Stimulated activated CD4-positive, alpha-beta T cell treated with anti-CD3 and anti-CD28 coated beads, Interleukin-15, amount 100 ng/mL, for 24 hours (primary cell): ENCODE results near the gene ZNRF3.
"Not testable (repeated sequence)": the region's sequence is repeated elsewhere in the genome, so short reads cannot be mapped to it uniquely, and the experiment has no call there.

ENCODE experiments used
- DNase-seq: peaks from one replicate; pipeline ENCODE4 v3.0.0-alpha.2; 2020

Gene ZNRF3

GRCh38 chr22:29018293-29019189 is 135.2 kb downstream of the ZNRF3 start:
- no peak for DNase-seq

DNA sequence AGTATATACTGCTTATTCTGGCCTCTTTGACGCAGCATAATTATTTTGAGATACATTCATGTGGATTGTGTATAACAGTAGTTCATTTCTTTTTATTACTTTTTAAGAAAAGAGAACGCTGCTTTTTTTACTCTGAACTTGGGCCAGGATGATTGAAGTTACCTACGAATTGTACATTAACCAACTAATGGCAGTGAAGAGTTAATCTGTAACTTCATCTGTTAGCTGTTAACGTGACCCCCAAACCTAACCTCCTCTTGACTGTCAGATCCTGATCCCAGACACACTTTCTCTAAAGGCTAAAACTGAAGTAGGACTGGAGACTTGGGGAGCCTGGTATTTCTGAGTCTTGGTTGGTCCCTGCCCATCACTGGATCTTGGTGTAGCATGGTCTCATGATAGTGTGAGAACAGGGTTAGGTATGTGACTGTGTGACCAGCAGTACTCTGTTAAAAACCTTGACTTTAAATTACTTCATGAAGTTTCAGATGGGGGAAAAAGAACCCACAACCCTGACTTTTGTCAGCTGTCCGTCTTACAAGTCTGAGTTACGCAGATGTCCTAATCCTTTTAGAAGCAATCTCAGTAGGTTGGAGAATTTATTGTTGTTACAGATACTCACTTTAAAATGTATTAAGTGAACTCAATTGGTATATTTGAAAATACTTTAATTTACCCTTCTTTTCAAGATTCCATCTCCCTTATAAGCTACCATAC is 138.9 kb downstream of the ZNRF3 start:
- no peak for DNase-seq

DNA sequence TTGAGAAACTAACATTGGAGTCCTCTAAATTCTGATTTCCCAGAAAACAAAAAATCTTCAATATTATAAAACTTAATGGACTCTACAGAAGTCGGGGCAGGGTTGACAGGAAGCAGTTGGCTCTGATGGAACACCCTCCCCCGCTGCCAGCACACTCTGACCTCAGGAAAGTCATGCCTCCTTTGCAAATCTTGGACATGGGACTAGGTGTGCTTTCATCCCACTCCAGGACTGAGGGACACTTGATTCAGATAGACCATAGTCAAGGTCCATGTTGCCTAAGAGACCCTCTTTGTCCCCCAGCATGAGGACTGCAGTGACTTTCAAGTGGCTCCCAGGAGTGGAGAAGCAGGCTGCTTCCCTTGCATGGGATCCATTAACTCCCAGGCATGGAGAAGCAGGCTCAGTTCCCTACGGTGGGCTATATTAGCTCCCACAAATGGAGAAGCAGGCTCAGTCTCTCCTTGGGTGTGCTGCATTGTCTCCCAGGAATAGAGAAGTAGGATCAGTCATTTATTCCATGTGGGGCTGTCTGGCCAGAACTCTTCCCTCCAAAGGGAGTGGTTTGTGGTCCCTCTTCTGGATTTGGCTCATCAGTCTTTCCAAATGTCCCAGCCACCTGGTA is 139.9 kb downstream of the ZNRF3 start:
- DNase-seq, result no peak

DNA sequence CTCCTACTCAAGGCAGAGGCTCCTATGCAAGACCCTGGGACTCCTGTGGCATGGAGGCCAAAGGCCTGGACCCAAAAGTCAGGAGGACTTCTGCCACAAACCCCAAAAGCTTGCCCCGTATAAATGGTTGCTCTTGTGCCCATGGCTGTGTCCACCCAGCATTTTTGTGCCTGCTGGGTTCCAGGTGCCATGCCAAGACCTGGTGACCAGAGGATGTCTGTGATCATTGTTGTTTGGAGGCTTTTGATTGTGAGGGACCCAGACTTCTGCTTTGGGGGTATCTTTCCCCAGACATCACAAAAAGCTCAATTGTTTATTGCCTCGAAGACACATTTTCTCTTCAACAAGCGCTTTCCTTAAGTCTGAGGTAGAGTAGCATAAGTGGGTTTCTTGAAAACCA is 143.2 kb downstream of the ZNRF3 start:
- no peak for DNase-seq

GRCh38 chr22:29028468-29028867 is 145.1 kb downstream of the ZNRF3 start:
- DNase-seq, result no peak

- DNase-seq, result no peak
Observed at GRCh38 chr22:29029202-29030000, 146.0 kb downstream of the ZNRF3 start.

GRCh38 chr22:29030016-29030617 is 146.7 kb downstream of the ZNRF3 start:
- peak; percentile 5 for DNase-seq

- peak; percentile 14 for DNase-seq
Observed at GRCh38 chr22:29030618-29031226, 147.3 kb downstream of the ZNRF3 start.

DNA sequence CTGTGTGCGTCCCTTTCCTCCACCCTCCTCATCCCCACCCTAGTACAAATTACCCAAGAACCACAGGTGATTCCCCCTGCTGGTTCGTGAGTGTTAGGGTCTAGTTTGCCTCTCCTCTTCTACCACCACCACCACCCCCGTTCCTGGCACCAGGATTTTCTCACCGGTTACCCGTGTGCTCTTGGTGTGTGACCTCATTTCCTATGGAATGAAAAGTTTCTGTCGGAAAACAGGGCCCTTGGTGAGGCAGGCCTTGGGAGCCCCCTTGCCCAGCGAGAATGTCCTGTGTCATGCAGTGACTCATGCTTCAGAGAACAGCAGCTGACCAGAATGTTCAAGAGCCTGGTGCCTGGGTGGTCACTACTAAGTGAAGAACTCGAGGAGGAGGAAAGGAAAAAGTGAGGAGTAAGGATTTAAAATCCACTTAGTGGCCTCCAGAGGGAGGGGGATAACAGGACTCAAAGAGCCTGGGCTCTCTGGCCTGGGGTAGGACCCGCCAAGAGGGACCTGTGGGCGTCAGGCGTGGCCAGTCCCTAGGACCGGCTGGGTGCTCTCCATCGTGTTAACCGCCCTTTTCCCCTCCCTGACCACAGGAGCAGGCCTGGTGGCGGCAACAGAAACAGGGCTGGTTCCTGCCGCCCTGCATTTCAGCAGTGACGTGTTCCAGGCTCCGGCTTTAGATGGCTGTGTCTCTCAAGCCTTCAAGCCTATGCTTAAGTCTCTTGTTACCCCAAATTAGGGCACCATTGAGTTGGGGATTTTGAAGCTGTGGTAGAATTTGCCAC is 148.0 kb downstream of the ZNRF3 start:
- DNase-seq, result no peak

DNA sequence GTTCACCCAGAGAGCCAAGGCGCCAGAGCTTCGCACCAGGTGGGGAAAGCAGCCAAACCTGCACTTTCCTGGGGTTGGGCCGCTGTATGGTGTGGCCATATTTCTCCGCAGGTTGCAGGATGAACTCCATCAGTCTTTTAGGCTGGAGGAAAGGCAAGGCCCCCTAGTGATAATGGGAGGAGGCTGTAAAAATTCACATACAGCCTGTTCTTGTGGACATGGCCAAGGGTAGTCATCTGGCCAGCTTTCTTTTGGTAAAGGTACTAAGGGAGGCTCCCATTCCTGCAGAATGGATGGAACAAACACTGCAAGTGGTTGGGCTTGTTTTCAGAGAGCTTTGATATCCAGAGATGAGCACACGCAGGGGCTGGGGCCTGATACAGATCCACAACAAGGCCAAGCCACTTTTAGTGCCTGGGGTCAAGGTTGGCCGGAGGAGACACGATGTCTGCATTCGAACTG is 148.7 kb downstream of the ZNRF3 start:
- no peak for DNase-seq

GRCh38 chr22:29032584-29032983 is 149.2 kb downstream of the ZNRF3 start:
- DNase-seq, result no peak

- no peak for DNase-seq
Observed at GRCh38 chr22:29037340-29037932, 154.1 kb downstream of the ZNRF3 start.

- DNase-seq, result no peak
Observed at GRCh38 chr22:29039148-29039547, 155.8 kb downstream of the ZNRF3 start.

DNA sequence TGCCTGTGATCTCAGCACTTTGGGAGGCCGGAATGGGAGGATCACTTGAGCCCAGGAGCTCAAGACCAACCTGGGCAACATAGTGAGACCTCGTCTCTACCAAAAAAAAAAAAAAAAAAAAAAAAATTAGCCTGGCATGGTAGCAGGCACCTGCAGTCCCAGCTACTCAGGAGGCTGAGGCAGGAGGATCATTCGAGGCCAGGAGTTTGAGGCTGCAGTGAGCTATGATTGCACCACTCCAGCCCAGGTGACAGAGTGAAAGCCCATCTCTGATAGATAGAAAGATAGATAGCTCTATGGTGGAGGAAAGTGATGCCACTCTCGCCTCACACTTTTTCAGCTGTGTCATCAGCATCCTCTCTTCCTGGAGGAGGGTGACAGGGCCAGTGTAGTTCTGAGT is 156.3 kb downstream of the ZNRF3 start:
- DNase-seq, result not testable (repeated sequence)

- DNase-seq, result peak; percentile 72
Observed at GRCh38 chr22:29040385-29041275, 157.3 kb downstream of the ZNRF3 start.

- DNase-seq, result no peak
Observed at GRCh38 chr22:29041408-29041807, 158.0 kb downstream of the ZNRF3 start.

DNA sequence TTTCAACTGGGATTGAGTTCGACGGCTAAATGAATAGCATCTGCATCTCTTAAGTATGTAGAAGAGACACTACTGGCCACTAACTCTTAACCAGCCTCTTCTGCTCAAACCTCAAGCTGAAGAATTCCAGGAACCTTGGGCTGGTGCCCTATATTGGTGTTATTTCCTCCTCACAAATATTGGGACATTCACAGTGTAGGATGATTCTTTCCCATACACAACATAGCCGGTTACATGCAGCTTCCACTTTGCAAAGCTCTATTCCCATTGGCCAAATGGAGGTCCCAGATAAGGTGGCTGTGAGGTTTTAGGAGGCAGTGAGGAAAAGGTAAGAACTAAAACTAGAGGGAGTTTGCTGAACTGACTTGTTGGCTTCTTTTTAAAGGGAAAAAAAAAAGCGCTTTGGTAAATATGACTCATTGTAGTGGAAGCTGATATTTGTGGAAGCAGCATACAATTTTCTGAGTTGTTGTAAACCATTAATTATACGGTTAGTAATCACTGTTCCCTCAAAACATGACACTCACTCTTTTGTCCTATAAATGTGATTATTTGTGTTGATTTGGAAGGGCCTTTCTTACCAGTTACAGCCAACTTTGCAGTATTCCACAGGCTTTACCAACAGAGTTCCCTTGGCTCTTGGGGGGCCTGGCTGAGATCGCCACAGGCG is 160.7 kb downstream of the ZNRF3 start:
- DNase-seq, result no peak

DNA sequence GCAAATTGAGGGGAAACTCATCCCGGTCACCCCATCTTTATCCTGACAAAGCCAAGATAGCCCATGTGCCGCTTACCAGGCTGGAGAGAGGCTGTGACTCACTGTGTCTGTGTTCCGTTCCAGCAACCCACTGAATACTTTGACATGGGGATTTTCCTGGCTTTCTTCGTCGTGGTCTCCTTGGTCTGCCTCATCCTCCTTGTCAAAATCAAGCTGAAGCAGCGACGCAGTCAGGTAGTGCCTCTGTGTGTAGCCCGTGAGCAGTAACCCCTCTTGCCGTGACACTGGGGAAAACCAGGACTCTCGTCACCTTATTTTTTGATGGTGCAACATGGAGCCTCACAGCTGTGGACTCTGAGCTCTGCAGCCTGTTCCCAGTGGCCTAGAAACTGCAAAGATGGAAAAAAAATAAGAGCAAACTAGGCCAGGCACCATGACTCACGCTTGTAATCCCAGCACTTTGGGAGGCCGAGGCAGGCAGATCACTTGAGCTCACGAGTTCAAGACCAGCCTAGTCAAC is 161.3 kb downstream of the ZNRF3 start:
- no peak for DNase-seq
